ENCODE data around the gene HSD17B8. TPM values are rescaled to one million over a fixed set of nuclear protein-coding genes. Genes with fewer than 3 reads are reported as not detected.

The HSD17B8 gene
- total and polyA plus RNA-seq, 2 donors (not counting 1 experiment from before 2014, with no cell fraction given), result 10.8 to 25.5 TPM

- no peaks in the 10 kb centered on the region for H3K27me3 ChIP-seq (replicated peaks in 1 of 4; ENCODE audit: control extremely low read depth in 1 of 4, control insufficient read depth in 3 of 4, insufficient read depth in 4 of 4, low read length in 3 of 4)
- no peaks in the 10 kb centered on the region for H3K9me3 ChIP-seq (ENCODE audit: control extremely low read depth in 1 of 3, control insufficient read depth in 2 of 3, insufficient read depth in 1 of 3, low read length in 2 of 3)
- H3K4me3 ChIP-seq (ENCODE audit: control extremely low read depth in 1 of 5, extremely low read depth in 1 of 5, insufficient read depth in 1 of 5, low read depth in 2 of 5, low read length in 4 of 5), result peak overlapping the region in 1 of 5 experiments; percentile 99
- Mint-ChIP-seq H3K27me3 (no peaks in the 10 kb centered on the region), H3K4me1 (peaks cover 42% of the 10 kb centered on the region), H3K4me3 (peak overlapping the region; percentile 88), H3K9me3 (ENCODE audit: insufficient read depth) (no peaks in the 10 kb centered on the region), H3K27ac (no peak overlapping the region)
- TF ChIP-seq EZH2 (IDR thresholded peaks at IDR 0.05; ENCODE audit: borderline replicate concordance, insufficient read depth, low read depth, low read length, poor library complexity, severe bottlenecking), result no peak
- no peak for ATAC-seq (ENCODE audit: low read depth)
- peak overlapping the region; percentile 76 for H2AFZ ChIP-seq (ENCODE audit: insufficient read depth, low read depth, low read length, poor library complexity, severe bottlenecking)
- intact Hi-C loops (cut with micrococcal nuclease), result loop anchor here (10.0 kb wide), 1 partner anchor 1232 kb away; the partner anchor contains the start of gene DXO
- POLR2A ChIA-PET, result interaction anchor here (2.0 kb wide), 1 partner anchor 9 kb away, joined by 8 read pairs; no protein-coding TSS in a partner anchor
- CTCF ChIA-PET, result no interaction called here
- peaks cover 0 to 37% of the 10 kb centered on the region in 2 experiments for H3K36me3 ChIP-seq (replicated peaks in 1 of 2; ENCODE audit: control extremely low read depth in 1 of 2, control insufficient read depth in 1 of 2, extremely low read depth in 1 of 2, insufficient read depth in 2 of 2, low read length in 1 of 2)
- no peak overlapping the region for H3K27ac ChIP-seq (ENCODE audit: low read length in 2 of 2)
- peaks cover under 1% of the 10 kb centered on the region for H4K20me1 ChIP-seq (ENCODE audit: control insufficient read depth, insufficient read depth, low read length, poor library complexity, severe bottlenecking)
- peak overlapping the region; percentile 92 for H3K4me2 ChIP-seq (replicated peaks; ENCODE audit: low read depth, low read length, poor library complexity, severe bottlenecking)
- WGBS (ENCODE audit: insufficient coverage), result 34% methylated on average over 13 of the region's 20 CpGs
- DNase-seq, result no peak
- peaks cover 24% of the 10 kb centered on the region for H3K79me2 ChIP-seq (ENCODE audit: control insufficient read depth, insufficient read depth, low read length)
- H3K4me1 ChIP-seq (ENCODE audit: control insufficient read depth in 2 of 2, insufficient read depth in 2 of 2, low read length in 2 of 2), result peaks cover 24 to 42% of the 10 kb centered on the region in 2 donors
- H3K9ac ChIP-seq (ENCODE audit: low read length), result peak overlapping the region; percentile 89
Measured at GRCh38 chr6:33206864-33207551, 2.6 kb downstream of the HSD17B8 start.

- no peaks in the 10 kb centered on the region for H3K9me3 Mint-ChIP-seq (ENCODE audit: insufficient read depth)
- peaks cover 24 to 38% of the 10 kb centered on the region in 2 donors for H3K4me1 ChIP-seq (ENCODE audit: control insufficient read depth in 2 of 2, insufficient read depth in 2 of 2, low read length in 2 of 2)
- DNase-seq (no peak), ATAC-seq (ENCODE audit: low read depth) (no peak)
- peak overlapping the region; percentile 71 to 99 (median 90) for H3K4me3 ChIP-seq (ENCODE audit: control extremely low read depth in 1 of 5, extremely low read depth in 1 of 5, insufficient read depth in 1 of 5, low read depth in 2 of 5, low read length in 4 of 5)
- ChIA-PET POLR2A (interaction anchor here (0.7 to 2.0 kb wide), 9 partner anchors 8 to 363 kb away, joined by 3 to 12 read pairs (median 8); partner anchors contain the start of genes B3GALT4, HLA-DPB1 and VPS52), CTCF (interaction anchor here (1.0 to 3.0 kb wide), 5 partner anchors 10 to 235 kb away, joined by 3 to 14 read pairs (median 5); no protein-coding TSS in a partner anchor)
- under 1% methylated on average over 28 of the region's 29 CpGs for WGBS (ENCODE audit: insufficient coverage)
- H3K4me2 ChIP-seq (replicated peaks; ENCODE audit: low read depth, low read length, poor library complexity, severe bottlenecking), result peak overlapping the region; percentile 92
- peak overlapping the region; percentile 88 for H3K4me3 Mint-ChIP-seq
- H3K9me3 ChIP-seq (ENCODE audit: control extremely low read depth in 1 of 3, control insufficient read depth in 2 of 3, insufficient read depth in 1 of 3, low read length in 2 of 3), result no peaks in the 10 kb centered on the region
- peaks cover 18% of the 10 kb centered on the region for H3K79me2 ChIP-seq (ENCODE audit: control insufficient read depth, insufficient read depth, low read length)
- intact Hi-C loops (cut with micrococcal nuclease), result loop anchor here (1.0 to 10.0 kb wide), 4 partner anchors 7 to 1233 kb away; partner anchors contain the start of genes COL11A2, DXO, RXRB and SLC39A7
- peak overlapping the region; percentile 87 to 91 for H3K27ac ChIP-seq (ENCODE audit: low read length in 2 of 2)
- peaks cover 37% of the 10 kb centered on the region for H3K4me1 Mint-ChIP-seq
- H3K9ac ChIP-seq (ENCODE audit: low read length), result peak overlapping the region; percentile 89
- no peak for TF ChIP-seq EZH2 (IDR thresholded peaks at IDR 0.05; ENCODE audit: borderline replicate concordance, insufficient read depth, low read depth, low read length, poor library complexity, severe bottlenecking)
- no peak for TF ChIP-seq CTCF (IDR thresholded peaks at IDR 0.05)
- H4K20me1 ChIP-seq (ENCODE audit: control insufficient read depth, insufficient read depth, low read length, poor library complexity, severe bottlenecking), result no peaks in the 10 kb centered on the region
- H3K27ac Mint-ChIP-seq, result peak overlapping the region; percentile 90
- H2AFZ ChIP-seq (ENCODE audit: insufficient read depth, low read depth, low read length, poor library complexity, severe bottlenecking), result peak overlapping the region; percentile 76
- peaks cover 0 to 3% (median 2%) of the 10 kb centered on the region in 4 experiments for H3K27me3 ChIP-seq (replicated peaks in 1 of 4; ENCODE audit: control extremely low read depth in 1 of 4, control insufficient read depth in 3 of 4, insufficient read depth in 4 of 4, low read length in 3 of 4)
- H3K27me3 Mint-ChIP-seq, result peaks cover 2% of the 10 kb centered on the region
- peaks cover 0 to 32% of the 10 kb centered on the region in 2 experiments for H3K36me3 ChIP-seq (replicated peaks in 1 of 2; ENCODE audit: control extremely low read depth in 1 of 2, control insufficient read depth in 1 of 2, extremely low read depth in 1 of 2, insufficient read depth in 2 of 2, low read length in 1 of 2)
Measured at GRCh38 chr6:33207552-33208090, 3.2 kb downstream of the HSD17B8 start.

Data from B cell (primary cell).